Colonic mucosa (tissue), 4 donors: ENCODE measurements around the gene KIAA0232. TPM values are rescaled to one million over a fixed set of nuclear protein-coding genes. Genes with fewer than 3 reads are reported as not detected.

ENCODE experiments used
- DNase-seq: peaks from one replicate; pipeline ENCODE4 v3.0.0-alpha.2; 2020
- H3K27ac ChIP-seq: fragments of 200-600 bp; one replicate; pipeline ENCODE4 v1.8.0; 2021
- H3K27me3 ChIP-seq: fragments of 200-600 bp; one replicate; pipeline ENCODE4 v1.8.0; 2021
- H3K36me3 ChIP-seq: fragments of 200-600 bp; one replicate; pipeline ENCODE4 v1.8.0; 2021
- H3K4me1 ChIP-seq: fragments of 200-600 bp; one replicate; pipeline ENCODE4 v1.8.0; 2021; ENCODE audit warnings: mild to moderate bottlenecking
- H3K4me3 ChIP-seq: fragments of 200-600 bp; one replicate; pipeline ENCODE4 v1.8.0; 2021
- H3K9ac ChIP-seq, 2 donors: one replicate each; pipeline ENCODE4 v1.7.0; 2013; ENCODE audit warnings: control low read depth in 2 of 2, low read depth in 2 of 2, low read length in 2 of 2
- H3K9me3 ChIP-seq: fragments of 200-600 bp; one replicate; pipeline ENCODE4 v1.8.0; 2021
- intact Hi-C: fragments of 100-400 bp; cut with DNase I; formaldehyde crosslinking; loops from one replicate; pipeline ENCODE4 v1.14.1; 2022
- total RNA-seq, 2 donors: library from RNA; stranded (reverse); fragmentation: NEBNext Ultra II Directional in 1 of 2; extraction: Animal tissue kit (Norgen Biotek cat#: 25700) in 1 of 2; gene quantifications; one replicate each; pipeline ENCODE4 v1.2.1, GENCODE V29; 2021
- TF ChIP-seq, protein P1 (sequence below): fragments of 200-600 bp; IDR thresholded peaks from one replicate; pipeline ENCODE4 v1.8.0; 2022; ENCODE audit warnings: antibody characterized with exemption, mild to moderate bottlenecking
- donor health status: healthy.
- donor health status: DM: no; HTN: no; CAD: no.
- donor health status: DM: no; HTN: no; CAD: no.

KIAA0232 gene
- total RNA-seq, 2 donors from 2014 or later: 20.8 to 32.8 TPM

DNA sequence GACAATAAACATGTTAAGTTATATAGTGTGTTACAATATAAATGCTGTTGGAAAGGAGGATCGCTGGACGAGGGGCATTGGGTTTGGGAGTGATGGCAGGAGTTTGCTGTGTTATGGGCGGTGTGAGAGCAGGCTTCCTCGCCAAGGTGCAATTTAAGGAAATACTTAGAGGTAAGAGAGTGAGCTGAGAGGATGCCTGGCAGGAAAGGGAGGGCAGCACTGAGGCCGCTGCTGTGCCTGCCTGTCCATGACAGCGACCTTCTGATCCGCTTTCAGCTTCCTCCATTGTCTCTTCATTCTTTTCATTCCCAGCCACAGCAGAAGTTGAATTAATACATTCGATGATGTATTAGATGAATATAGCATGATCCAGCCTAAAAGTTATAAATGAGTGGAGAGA is 85.9 kb downstream of the KIAA0232 start:
- H3K27me3 ChIP-seq: no peaks in the 10 kb centered on the region
- no peaks in the 10 kb centered on the region for H3K9me3 ChIP-seq
- no peaks in the 10 kb centered on the region for H3K4me1 ChIP-seq
- intact Hi-C loops: no loop called here
- H3K27ac ChIP-seq: no peak overlapping the region
- no peak overlapping the region for H3K9ac ChIP-seq
- H3K36me3 ChIP-seq: no peaks in the 10 kb centered on the region
- no peak for DNase-seq
- H3K4me3 ChIP-seq: no peak overlapping the region
- TF ChIP-seq, protein P1, sequence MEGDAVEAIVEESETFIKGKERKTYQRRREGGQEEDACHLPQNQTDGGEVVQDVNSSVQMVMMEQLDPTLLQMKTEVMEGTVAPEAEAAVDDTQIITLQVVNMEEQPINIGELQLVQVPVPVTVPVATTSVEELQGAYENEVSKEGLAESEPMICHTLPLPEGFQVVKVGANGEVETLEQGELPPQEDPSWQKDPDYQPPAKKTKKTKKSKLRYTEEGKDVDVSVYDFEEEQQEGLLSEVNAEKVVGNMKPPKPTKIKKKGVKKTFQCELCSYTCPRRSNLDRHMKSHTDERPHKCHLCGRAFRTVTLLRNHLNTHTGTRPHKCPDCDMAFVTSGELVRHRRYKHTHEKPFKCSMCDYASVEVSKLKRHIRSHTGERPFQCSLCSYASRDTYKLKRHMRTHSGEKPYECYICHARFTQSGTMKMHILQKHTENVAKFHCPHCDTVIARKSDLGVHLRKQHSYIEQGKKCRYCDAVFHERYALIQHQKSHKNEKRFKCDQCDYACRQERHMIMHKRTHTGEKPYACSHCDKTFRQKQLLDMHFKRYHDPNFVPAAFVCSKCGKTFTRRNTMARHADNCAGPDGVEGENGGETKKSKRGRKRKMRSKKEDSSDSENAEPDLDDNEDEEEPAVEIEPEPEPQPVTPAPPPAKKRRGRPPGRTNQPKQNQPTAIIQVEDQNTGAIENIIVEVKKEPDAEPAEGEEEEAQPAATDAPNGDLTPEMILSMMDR: no peak

DNA sequence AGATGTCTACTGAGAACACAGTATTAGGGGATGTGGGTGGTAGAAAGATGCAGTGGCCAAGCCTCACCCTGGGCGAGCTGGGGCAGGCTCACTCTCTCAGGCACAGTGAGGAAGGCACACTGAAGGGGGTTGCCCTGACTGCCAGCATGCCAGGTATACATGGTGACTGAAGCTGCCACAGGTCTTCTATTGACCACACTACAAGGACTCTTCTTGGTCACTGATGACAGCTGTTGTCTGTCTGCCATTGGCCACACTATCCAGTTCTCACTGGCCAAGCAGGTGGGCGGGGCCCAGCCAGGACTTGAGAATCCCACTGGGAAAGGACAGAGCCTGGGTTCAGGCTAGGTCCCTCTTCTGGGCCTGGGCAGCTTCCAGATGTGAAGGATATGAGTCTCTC is 87.4 kb downstream of the KIAA0232 start:
- TF ChIP-seq, protein P1: no peak
- no peaks in the 10 kb centered on the region for H3K27me3 ChIP-seq
- H3K4me1 ChIP-seq: no peaks in the 10 kb centered on the region
- DNase-seq: no peak
- no peak overlapping the region for H3K9ac ChIP-seq
- no peak overlapping the region for H3K27ac ChIP-seq
- intact Hi-C loops: no loop called here
- peaks cover 9% of the 10 kb centered on the region for H3K36me3 ChIP-seq
- H3K9me3 ChIP-seq: no peaks in the 10 kb centered on the region
- no peak overlapping the region for H3K4me3 ChIP-seq

DNA sequence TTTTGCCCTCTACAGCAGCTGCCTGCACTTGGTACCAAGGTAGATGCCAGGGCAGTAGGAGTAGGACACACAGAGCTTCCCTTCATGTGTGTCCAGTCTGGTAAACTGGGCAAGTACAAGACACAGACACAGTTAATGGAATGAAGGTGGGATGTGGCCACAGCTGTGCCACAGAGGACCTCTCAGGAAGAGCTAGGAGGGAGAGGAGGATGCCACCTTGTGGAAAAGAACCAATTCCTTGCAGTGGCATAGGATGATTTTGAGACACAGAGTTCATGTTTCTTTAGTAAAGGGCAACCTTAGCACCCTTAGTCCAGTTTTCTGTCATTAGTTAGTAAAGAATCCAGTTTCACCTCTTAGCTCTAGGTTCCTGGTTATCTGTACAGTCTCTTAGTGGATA is 90.8 kb downstream of the KIAA0232 start:
- no peak overlapping the region for H3K27ac ChIP-seq
- H3K9me3 ChIP-seq: no peaks in the 10 kb centered on the region
- peaks cover 10% of the 10 kb centered on the region for H3K36me3 ChIP-seq
- H3K4me1 ChIP-seq: no peaks in the 10 kb centered on the region
- intact Hi-C loops: loop anchor here (2.0 kb wide), 1 partner anchor 152 kb away; no protein-coding TSS in a partner anchor
- no peak for DNase-seq
- TF ChIP-seq, protein P1: no peak
- no peak overlapping the region for H3K9ac ChIP-seq
- H3K4me3 ChIP-seq: no peak overlapping the region
- no peaks in the 10 kb centered on the region for H3K27me3 ChIP-seq

DNA sequence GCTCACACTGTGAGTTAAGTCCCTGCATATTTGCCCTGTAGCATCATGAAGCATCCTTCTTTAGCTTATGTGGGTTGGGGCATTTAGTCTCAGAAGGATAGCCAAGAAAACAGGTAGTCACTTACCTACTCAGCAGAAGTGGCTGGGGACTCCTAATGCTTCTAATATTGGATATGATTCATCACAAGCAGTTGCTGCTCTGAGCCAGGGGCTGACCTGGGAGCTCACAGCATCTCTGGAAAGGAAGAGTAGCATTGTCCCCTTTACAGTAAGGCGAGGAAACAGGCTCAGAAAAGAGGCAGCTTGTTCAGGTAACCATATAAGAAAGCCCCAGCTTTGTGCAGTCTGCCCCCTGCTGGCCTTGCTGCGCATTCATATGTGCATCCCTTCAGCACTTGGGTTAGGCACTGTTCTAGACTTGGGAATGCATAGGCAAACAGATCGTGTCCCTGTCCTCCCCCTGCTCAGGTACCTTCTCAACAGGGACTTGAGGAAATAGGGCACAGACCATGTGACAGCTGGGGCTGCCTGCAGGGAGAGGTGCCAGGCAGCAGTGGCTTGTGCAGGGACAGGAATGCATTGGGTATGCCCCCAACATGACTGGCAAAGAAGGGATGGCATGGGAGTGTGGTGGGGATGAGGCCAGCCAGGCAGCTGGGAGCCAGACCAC is 91.4 kb downstream of the KIAA0232 start:
- Histone ChIP-seq H3K9me3 (no peaks in the 10 kb centered on the region), H3K4me3 (no peak overlapping the region), H3K27ac (no peak overlapping the region), H3K36me3 (peaks cover 10% of the 10 kb centered on the region), H3K27me3 (no peaks in the 10 kb centered on the region), H3K9ac (no peak overlapping the region), H3K4me1 (no peaks in the 10 kb centered on the region)
- TF ChIP-seq, protein P1: peak; percentile 80
- intact Hi-C loops: loop anchor here (2.0 kb wide), 1 partner anchor 153 kb away; no protein-coding TSS in a partner anchor
- DNase-seq: peak; percentile 80

DNA sequence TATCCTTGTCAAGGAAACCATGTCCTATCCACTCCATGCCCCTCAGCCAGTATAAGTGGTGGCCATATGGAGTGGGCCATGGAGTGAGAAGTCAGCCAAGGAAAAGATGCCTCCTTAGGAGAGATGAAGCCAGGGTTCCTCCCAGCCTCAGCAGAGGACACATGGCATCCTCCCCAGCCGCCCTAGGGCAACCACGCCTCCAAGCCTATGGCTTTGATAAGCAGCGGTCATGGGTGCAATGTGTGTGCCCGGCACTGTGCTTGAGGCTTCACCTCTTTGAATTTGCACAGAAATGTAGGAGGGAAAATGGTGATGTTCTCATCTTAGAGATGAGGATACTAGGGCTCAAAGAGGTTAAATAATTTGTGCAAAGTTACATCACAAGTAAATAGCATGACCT is 92.5 kb downstream of the KIAA0232 start:
- Histone ChIP-seq H3K27me3 (no peaks in the 10 kb centered on the region), H3K9ac (no peak overlapping the region), H3K9me3 (no peaks in the 10 kb centered on the region), H3K4me3 (no peak overlapping the region), H3K36me3 (peaks cover 10% of the 10 kb centered on the region), H3K27ac (no peak overlapping the region), H3K4me1 (no peaks in the 10 kb centered on the region)
- no peak for DNase-seq
- TF ChIP-seq, protein P1: no peak
- intact Hi-C loops: no loop called here
